IMR-90 (cell line): ENCODE data around the gene SMARCA4. TPM values are rescaled to one million over a fixed set of nuclear protein-coding genes. Genes with fewer than 3 reads are reported as not detected.

Experiments
- ATAC-seq: fragments of 200-7000 bp; cut with Tn5 transposase; 2 replicates; pipeline ENCODE4 v1.9.1; 2020; ENCODE audit warnings: low read depth, mild to moderate bottlenecking, moderate library complexity
- BruUV-seq: library from RNA; stranded (reverse); fragments of 400-500 nt; replicated peaks from 2 replicates; lab custom pipeline; 2021; lab: Mats Ljungman, UMichigan
- CTCF ChIA-PET: fragments of 300-600 bp; formaldehyde crosslinking; extraction: SDS; loops from one replicate; lab custom pipeline; 2021; ENCODE audit warnings: antibody characterized with exemption; lab: Yijun Ruan, JAX
- POLR2A ChIA-PET: fragments of 300-600 bp; sonication (Branson Sonifier 250); formaldehyde crosslinking; loops from one replicate; lab custom pipeline; 2022; ENCODE audit warnings: antibody characterized with exemption; ENCODE audit not compliant: unreplicated experiment; lab: Charles Lee
- DNase-seq: peaks from one replicate; pipeline ENCODE4 v3.0.0; 2013
- H2AFZ ChIP-seq: replicated peaks from 2 replicates; pipeline ENCODE3; 2013; ENCODE audit warnings: low read length, mild to moderate bottlenecking; ENCODE audit not compliant: poor library complexity
- H2AK5ac ChIP-seq: 2 replicates; pipeline ENCODE4 v1.6.1; 2013; ENCODE audit warnings: low read depth, low read length, inconsistent platforms
- H2AK9ac ChIP-seq: replicated peaks from 2 replicates; pipeline ENCODE3; 2013; ENCODE audit warnings: mild to moderate bottlenecking, low read depth, low read length, moderate library complexity; ENCODE audit not compliant: poor library complexity
- H2BK120ac ChIP-seq: 2 replicates; pipeline ENCODE4 v1.6.1; 2013; ENCODE audit warnings: low read depth, low read length, inconsistent platforms
- H2BK15ac ChIP-seq: 3 replicates; pipeline ENCODE4 v1.6.1; 2013; ENCODE audit warnings: low read depth, low read length, inconsistent platforms
- H2BK20ac ChIP-seq: 2 replicates; pipeline ENCODE4 v1.6.1; 2013; ENCODE audit warnings: low read depth, mild to moderate bottlenecking, inconsistent platforms, low read length, moderate library complexity
- H2BK5ac ChIP-seq: 2 replicates; pipeline ENCODE4 v1.6.1; 2013; ENCODE audit warnings: mild to moderate bottlenecking, low read depth, low read length, inconsistent platforms; ENCODE audit not compliant: poor library complexity, severe bottlenecking
- H3K14ac ChIP-seq: replicated peaks from 2 replicates; pipeline ENCODE4 v1.6.1; 2013; ENCODE audit warnings: low read depth, low read length, inconsistent platforms
- H3K18ac ChIP-seq: 2 replicates; pipeline ENCODE4 v1.6.1; 2013; ENCODE audit warnings: low read depth, low read length, control low read depth
- H3K23ac ChIP-seq: 2 replicates; pipeline ENCODE4 v1.6.1; 2013; ENCODE audit warnings: low read depth, low read length, inconsistent platforms
- H3K27ac ChIP-seq: 2 replicates; pipeline ENCODE4 v1.5.1; 2013; ENCODE audit warnings: mild to moderate bottlenecking, control low read depth, low read length; ENCODE audit not compliant: insufficient read depth
- H3K27me3 ChIP-seq: 2 replicates; pipeline ENCODE4 v1.6.1; 2013; ENCODE audit warnings: low read length; ENCODE audit not compliant: control insufficient read depth, insufficient read depth
- H3K36me3 ChIP-seq: 2 replicates; pipeline ENCODE4 v1.6.1; 2013; ENCODE audit warnings: low read length, mixed read lengths; ENCODE audit not compliant: control insufficient read depth, insufficient read depth
- H3K4ac ChIP-seq: 2 replicates; pipeline ENCODE4 v1.6.1; 2013; ENCODE audit warnings: low read depth, low read length, inconsistent platforms
- H3K4me1 ChIP-seq: 2 replicates; pipeline ENCODE4 v1.6.1; 2013; ENCODE audit warnings: low read length, mixed read lengths; ENCODE audit not compliant: control insufficient read depth, insufficient read depth
- H3K4me2 ChIP-seq: 2 replicates; pipeline ENCODE4 v1.6.1; 2013; ENCODE audit warnings: low read depth, mild to moderate bottlenecking, control low read depth, low read length, moderate library complexity
- H3K4me3 ChIP-seq: 2 replicates; pipeline ENCODE4 v1.5.1; 2013; ENCODE audit warnings: low read depth, mild to moderate bottlenecking, control low read depth, low read length, moderate library complexity; ENCODE audit not compliant: insufficient read depth
- H3K56ac ChIP-seq: 2 replicates; pipeline ENCODE4 v1.6.1; 2013; ENCODE audit warnings: low read length, inconsistent platforms; ENCODE audit not compliant: insufficient read depth; ENCODE audit errors: extremely low read depth
- H3K79me1 ChIP-seq, 2 experiments: 2 replicates each; pipeline ENCODE4 v1.6.1; 2013; ENCODE audit warnings: low read length in 2 of 2, inconsistent platforms in 1 of 2, low read depth in 1 of 2
- H3K9ac ChIP-seq: 2 replicates; pipeline ENCODE4 v1.6.1; 2013; ENCODE audit warnings: low read depth, low read length, control low read depth
- H3K9me1 ChIP-seq: 2 replicates; pipeline ENCODE4 v1.6.1; 2013; ENCODE audit warnings: low read length, inconsistent platforms; ENCODE audit not compliant: insufficient read depth
- H3K9me3 ChIP-seq: 2 replicates; pipeline ENCODE4 v1.6.1; 2013; ENCODE audit warnings: low read length; ENCODE audit not compliant: control insufficient read depth, insufficient read depth
- H4K20me1 ChIP-seq: 2 replicates; pipeline ENCODE4 v1.6.1; 2013; ENCODE audit warnings: low read length, inconsistent platforms; ENCODE audit not compliant: insufficient read depth
- H4K5ac ChIP-seq: 2 replicates; pipeline ENCODE4 v1.6.1; 2013; ENCODE audit warnings: mild to moderate bottlenecking, low read depth, low read length, control low read depth
- H4K8ac ChIP-seq, 2 experiments: 2 replicates each; pipeline ENCODE4 v1.6.1; 2013; ENCODE audit warnings: low read depth in 2 of 2, low read length in 2 of 2, control low read depth in 1 of 2, inconsistent platforms in 1 of 2
- H4K91ac ChIP-seq: 2 replicates; pipeline ENCODE4 v1.6.1; 2013; ENCODE audit warnings: low read depth, low read length, inconsistent platforms; ENCODE audit not compliant: insufficient read depth
- MXI1 ChIP-seq: IDR thresholded peaks from 2 replicates; pipeline ENCODE4 v1.6.1; 2012; ENCODE audit warnings: low read depth, mild to moderate bottlenecking, low read length, moderate library complexity, borderline replicate concordance
- POLR2A ChIP-seq: IDR thresholded peaks from 2 replicates; pipeline ENCODE4 v1.6.1; 2012; ENCODE audit warnings: mild to moderate bottlenecking, low read depth, low read length
- WGBS, 2 experiments: methylation state at CpG; one replicate each; pipeline versions ENCODE4 v1.1.5 to v1.1.7; 2013; ENCODE audit warnings: missing lambda C conversion rate in 2 of 2; ENCODE audit not compliant: insufficient read length in 1 of 2; ENCODE audit errors: extremely low coverage in 2 of 2; 5-methylcytosine and 5-hydroxymethylcytosine counted together
- dilution Hi-C: fragments of 300-500 bp; cut with HindIII; formaldehyde crosslinking; loops from one replicate; pipeline ENCODE4 v1.14.3; 2018; ENCODE audit warnings: low sequenced_read_pairs; ENCODE audit not compliant: unreplicated experiment
- in situ Hi-C: fragments of 300-500 bp; cut with MboI; formaldehyde crosslinking; loops from 3 replicates; pipeline ENCODE4 v1.14.3; 2019; ENCODE audit warnings: low sequenced_read_pairs, inconsistent platforms, mixed read lengths
- intact Hi-C: fragments of 100-400 bp; cut with micrococcal nuclease; formaldehyde crosslinking; loops from 2 replicates; pipeline ENCODE4 v1.10.0; 2022
- polyA plus RNA-seq, 3 experiments: library from polyadenylated mRNA; depleted of rRNA; stranded (reverse); fragments of >200 nt; gene quantifications; 2 replicates each; pipeline ENCODE4 v1.2.3, GENCODE V29; 2012; ENCODE audit warnings: low replicate concordance in 1 of 3
- total RNA-seq: library from RNA; depleted of rRNA; stranded (reverse); fragments of >200 nt; gene quantifications from 2 replicates; pipeline ENCODE4 v1.2.3, GENCODE V29; 2012
- TF ChIP-seq, protein P1 (sequence below): conservative IDR thresholded peaks from 2 replicates; pipeline ENCODE4 v1.5.1; 2012; ENCODE audit warnings: mild to moderate bottlenecking, low read depth, low read length, improper control_type of control experiment
- TF ChIP-seq, protein P2 (sequence below): fragments of 150-350 bp; IDR thresholded peaks from 2 replicates; pipeline ENCODE4 v1.6.1; 2016; ENCODE audit warnings: low read depth, mild to moderate bottlenecking, low read length, moderate library complexity, borderline replicate concordance

SMARCA4 gene
- total and polyA plus RNA-seq, 2 of the 4 experiments (the other 2 are of a cell fraction): 41.4 to 85.6 TPM

DNA sequence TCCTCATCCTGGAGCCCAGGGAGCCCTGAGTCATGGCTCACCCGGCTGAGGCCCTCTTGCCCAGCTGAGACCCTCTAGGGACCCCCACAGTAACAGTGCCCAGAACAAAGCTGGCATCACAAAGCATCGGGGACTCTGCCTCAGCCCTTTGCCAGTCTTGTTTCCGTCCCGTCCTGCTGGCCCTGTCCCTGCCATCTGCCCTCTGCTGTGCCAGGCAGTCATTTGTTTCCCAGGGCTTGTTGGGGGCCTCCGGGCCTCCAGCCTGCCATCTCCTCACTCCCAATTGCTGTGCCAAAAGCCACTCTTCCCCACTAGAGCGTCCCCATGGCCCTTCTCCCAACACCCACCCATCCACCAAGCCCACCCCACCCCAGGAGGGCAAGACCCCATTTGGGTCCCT lies 64.2 kb downstream of the SMARCA4 start:
- H2BK120ac ChIP-seq: no peak overlapping the region
- dilution Hi-C loops: no loop called here
- H3K27ac ChIP-seq: no peak overlapping the region
- peaks cover 91% of the 10 kb centered on the region for H3K36me3 ChIP-seq
- H2AK9ac ChIP-seq: no peak overlapping the region
- H3K4me3 ChIP-seq: no peak overlapping the region
- H3K9me3 ChIP-seq: no peaks in the 10 kb centered on the region
- no peak overlapping the region for H3K14ac ChIP-seq
- ChIA-PET POLR2A (no interaction called here), CTCF (no interaction called here)
- H2BK15ac ChIP-seq: no peak overlapping the region
- H2BK20ac ChIP-seq: no peak overlapping the region
- no peak overlapping the region for H3K4me2 ChIP-seq
- peaks cover 10% of the 10 kb centered on the region; the same call in 1 of the 2 replicates for H4K20me1 ChIP-seq
- no peak overlapping the region for H3K23ac ChIP-seq
- in situ Hi-C loops: no loop called here
- intact Hi-C loops: no loop called here
- no peak for ATAC-seq
- no peak for DNase-seq
- H3K9me1 ChIP-seq: no peaks in the 10 kb centered on the region
- WGBS, 2 experiments: 100% methylated on average over 5 of the region's 6 CpGs; no CpG with 5 or more reads in 1 of the 2 experiments
- no peak overlapping the region for H4K91ac ChIP-seq
- no peak overlapping the region for H3K56ac ChIP-seq
- no peak overlapping the region for H2BK5ac ChIP-seq
- BruUV-seq: no TSS peak
- H2AFZ ChIP-seq: no peak overlapping the region
- TF ChIP-seq MXI1 (no peak), POLR2A (no peak)
- TF ChIP-seq, protein P1, sequence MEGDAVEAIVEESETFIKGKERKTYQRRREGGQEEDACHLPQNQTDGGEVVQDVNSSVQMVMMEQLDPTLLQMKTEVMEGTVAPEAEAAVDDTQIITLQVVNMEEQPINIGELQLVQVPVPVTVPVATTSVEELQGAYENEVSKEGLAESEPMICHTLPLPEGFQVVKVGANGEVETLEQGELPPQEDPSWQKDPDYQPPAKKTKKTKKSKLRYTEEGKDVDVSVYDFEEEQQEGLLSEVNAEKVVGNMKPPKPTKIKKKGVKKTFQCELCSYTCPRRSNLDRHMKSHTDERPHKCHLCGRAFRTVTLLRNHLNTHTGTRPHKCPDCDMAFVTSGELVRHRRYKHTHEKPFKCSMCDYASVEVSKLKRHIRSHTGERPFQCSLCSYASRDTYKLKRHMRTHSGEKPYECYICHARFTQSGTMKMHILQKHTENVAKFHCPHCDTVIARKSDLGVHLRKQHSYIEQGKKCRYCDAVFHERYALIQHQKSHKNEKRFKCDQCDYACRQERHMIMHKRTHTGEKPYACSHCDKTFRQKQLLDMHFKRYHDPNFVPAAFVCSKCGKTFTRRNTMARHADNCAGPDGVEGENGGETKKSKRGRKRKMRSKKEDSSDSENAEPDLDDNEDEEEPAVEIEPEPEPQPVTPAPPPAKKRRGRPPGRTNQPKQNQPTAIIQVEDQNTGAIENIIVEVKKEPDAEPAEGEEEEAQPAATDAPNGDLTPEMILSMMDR: no peak
- TF ChIP-seq, protein P2, sequence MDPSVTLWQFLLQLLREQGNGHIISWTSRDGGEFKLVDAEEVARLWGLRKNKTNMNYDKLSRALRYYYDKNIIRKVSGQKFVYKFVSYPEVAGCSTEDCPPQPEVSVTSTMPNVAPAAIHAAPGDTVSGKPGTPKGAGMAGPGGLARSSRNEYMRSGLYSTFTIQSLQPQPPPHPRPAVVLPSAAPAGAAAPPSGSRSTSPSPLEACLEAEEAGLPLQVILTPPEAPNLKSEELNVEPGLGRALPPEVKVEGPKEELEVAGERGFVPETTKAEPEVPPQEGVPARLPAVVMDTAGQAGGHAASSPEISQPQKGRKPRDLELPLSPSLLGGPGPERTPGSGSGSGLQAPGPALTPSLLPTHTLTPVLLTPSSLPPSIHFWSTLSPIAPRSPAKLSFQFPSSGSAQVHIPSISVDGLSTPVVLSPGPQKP: no peak
- no peak overlapping the region for H3K9ac ChIP-seq
- no peak overlapping the region for H4K8ac ChIP-seq
- no peak overlapping the region for H3K18ac ChIP-seq
- no peak overlapping the region for H3K4ac ChIP-seq
- H3K79me1 ChIP-seq: peaks cover 4 to 33% of the 10 kb centered on the region in 2 experiments; a peak in 3 of 4 replicates
- H3K4me1 ChIP-seq: no peaks in the 10 kb centered on the region
- H4K5ac ChIP-seq: no peak overlapping the region
- no peaks in the 10 kb centered on the region for H3K27me3 ChIP-seq
- H2AK5ac ChIP-seq: no peak overlapping the region
